Measurements from ENCODE around the gene PEAK3.

Gene PEAK3

DNA sequence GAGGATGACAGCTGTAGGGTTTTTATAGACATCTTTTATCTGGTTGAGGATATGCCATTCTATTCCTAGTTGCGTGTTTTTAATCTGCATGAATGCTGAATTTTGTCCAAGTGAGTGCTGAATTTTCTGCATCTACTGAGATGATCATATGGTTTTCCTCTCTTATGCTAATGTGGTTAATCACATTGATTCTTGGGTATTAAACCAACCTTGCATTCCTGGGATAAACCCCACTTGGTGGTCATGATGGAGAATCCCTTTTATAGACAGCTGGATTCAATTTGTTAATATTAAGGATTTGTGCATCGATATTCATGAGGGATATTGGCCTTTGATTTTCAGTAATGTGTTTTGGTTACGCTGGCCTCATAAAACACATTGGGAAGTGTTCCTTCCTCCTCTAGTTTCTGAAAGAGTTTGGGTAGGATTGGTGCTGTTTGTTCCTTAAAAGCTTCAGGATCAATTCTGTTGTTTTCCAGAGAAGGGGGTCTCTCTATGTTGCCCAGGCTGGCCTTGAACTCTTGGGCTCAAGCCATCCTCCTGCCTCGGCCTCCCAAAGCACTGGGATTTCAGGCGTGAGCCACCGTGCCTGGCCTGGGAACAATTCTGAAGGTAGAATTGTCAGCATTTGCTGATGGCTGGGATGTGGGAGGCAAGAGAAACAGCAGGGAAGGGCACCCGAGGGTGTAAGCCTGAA, 33.3 kb upstream of the PEAK3 start:
- no peak for DNase-seq

- DNase-seq, result no peak
Measured at GRCh38 chr19:2312820-2313501, 31.0 kb upstream of the PEAK3 start.

DNA sequence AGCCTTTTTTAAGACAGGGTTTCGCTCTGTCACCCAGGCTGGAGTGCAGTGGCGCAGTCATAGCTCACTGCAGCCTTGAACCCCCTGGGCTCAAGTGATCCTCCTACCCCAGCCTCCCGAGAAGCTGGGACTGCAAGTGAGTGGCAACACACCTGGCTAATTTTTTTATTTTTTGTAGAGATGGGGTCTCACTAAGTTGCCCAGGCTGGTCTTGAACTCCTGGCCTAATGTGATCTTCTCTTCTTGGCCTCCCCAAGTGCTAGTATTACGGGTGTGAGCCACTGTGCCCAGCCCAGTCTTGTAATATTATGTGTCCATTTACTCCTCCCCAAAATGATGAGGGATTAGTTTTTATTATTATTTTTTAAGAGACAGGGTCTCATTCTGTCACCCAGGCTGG, 29.1 kb upstream of the PEAK3 start:
- no peak for DNase-seq

GRCh38 chr19:2309734-2310362, 27.9 kb upstream of the PEAK3 start:
- peak; percentile 41 for DNase-seq

DNA sequence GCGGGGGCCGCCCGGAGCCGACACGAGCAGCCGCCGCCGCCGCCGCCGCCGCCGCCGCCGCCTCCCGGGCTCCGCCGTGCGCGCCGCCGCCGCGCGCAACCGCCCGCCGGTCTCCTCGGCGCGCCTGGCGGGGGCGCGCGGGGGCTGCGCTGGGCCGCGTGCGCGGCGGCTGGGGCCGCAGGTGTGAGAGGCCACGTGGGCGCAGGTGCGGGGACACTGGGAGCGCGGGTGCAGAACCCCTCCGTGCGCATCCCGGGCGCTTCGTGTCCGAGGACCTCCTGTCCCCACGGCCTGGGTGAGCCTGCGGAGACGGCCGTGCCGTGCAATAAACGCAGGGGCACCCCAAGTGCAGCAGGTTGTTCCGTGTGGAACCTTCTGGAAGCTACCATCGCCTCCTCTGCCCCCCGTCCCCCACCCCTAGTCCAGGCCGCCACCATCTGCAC, 26.2 kb upstream of the PEAK3 start, which contains the start of gene LINGO3:
TSS of gene LINGO3 (minus strand) at position 41 of the 443 bp plus-strand sequence. CDS start 16,378 bp downstream, outside the sequence.
- DNase-seq, result no peak

GRCh38 chr19:2307518-2308012, 25.6 kb upstream of the PEAK3 start:
- no peak for DNase-seq

DNA sequence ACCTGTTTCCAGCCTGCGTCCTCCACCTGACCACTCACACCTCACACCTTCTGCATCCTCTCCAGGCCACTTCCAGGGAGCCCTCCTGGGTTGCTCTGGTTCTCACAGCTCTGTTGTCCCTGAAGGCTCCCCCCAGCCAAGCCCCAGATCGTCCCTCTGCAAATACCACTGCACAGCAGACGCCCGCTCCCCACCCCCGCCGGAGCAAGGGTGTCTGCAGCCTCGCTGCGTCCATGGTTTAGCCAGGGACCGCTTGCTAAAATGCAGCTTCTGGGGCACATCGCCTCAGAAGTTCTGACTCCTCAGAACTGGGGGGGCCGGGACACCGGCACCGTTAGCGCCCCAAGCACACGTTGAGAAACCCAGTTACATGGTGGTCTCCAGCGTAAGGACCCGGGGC, 25.0 kb upstream of the PEAK3 start:
- DNase-seq, result no peak

GRCh38 chr19:2306281-2306806, 24.4 kb upstream of the PEAK3 start:
- no peak for DNase-seq

GRCh38 chr19:2305452-2306280, 23.7 kb upstream of the PEAK3 start:
- no peak for DNase-seq

GRCh38 chr19:2303211-2303798, 21.3 kb upstream of the PEAK3 start:
- no peak for DNase-seq

GRCh38 chr19:2302319-2303210, 20.6 kb upstream of the PEAK3 start:
- DNase-seq, result no peak

- DNase-seq, result no peak
Measured at GRCh38 chr19:2300533-2300932, 18.6 kb upstream of the PEAK3 start.

- DNase-seq, result no peak
Measured at GRCh38 chr19:2296141-2296540, 14.2 kb upstream of the PEAK3 start.

DNA sequence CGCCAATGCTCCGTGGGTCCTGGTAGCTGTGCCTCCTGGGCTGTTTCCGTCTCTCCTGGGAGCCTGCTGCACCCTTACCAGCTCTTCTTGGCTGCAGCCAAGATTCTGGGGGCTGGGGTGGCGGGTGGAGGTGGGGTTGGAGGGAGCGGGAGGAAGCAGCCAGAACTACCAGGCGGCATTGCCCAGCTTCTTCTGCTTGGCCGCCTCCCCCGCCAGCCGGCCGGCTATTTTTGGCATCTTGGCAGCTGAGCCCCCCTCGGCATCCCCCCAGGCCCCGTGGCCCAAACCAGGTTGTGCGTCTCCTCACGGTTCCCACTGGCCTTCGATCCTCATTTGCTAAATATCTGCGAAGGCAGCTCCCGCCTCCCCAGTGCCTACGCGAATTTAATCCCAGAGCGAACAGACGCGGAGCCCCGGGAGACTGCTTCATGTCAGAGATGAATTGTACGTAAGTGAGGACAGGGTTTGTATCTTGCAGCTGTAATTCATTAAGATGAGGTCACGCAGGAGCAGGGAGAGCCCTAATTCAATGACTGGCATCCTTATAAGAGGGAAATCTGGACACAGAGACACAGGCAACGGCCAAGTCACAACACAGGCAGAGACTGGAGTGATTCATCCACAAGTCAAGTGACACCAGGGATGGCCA, 12.8 kb upstream of the PEAK3 start:
- DNase-seq, result no peak

GRCh38 chr19:2291185-2291751, 9.3 kb upstream of the PEAK3 start:
- no peak for DNase-seq

- DNase-seq, result no peak
Measured at GRCh38 chr19:2290441-2291184, 8.6 kb upstream of the PEAK3 start.

GRCh38 chr19:2289714-2290435, 7.9 kb upstream of the PEAK3 start:
- no peak for DNase-seq

- no peak for DNase-seq
Measured at GRCh38 chr19:2288818-2289713, 7.1 kb upstream of the PEAK3 start.

Measured in SHP77 treated with DMSO at 0.1 percent for 48 hours (cell line).